Spleen (tissue), 7 donors: ENCODE data around the gene SREBF1.

Experiments
- CTCF ChIP-seq, 11 experiments: fragments of 200-600 bp in 7 of 11; fragments of 450-650 bp in 4 of 11; sonication (generic) in 4 of 11; IDR thresholded peaks in 8 of 11; conservative IDR thresholded peaks in 3 of 11; 1 replicate in 7 of 11; 2 replicates in 4 of 11; pipeline versions ENCODE4 v1.4.0 to v1.8.0; 2016 to 2021; ENCODE audit warnings: antibody characterized with exemption in 11 of 11, inconsistent platforms in 4 of 11, mild to moderate bottlenecking in 1 of 11
- POLR2AphosphoS5 ChIP-seq, 3 donors: sonication (generic); formaldehyde crosslinking; IDR thresholded peaks; one replicate each; pipeline ENCODE4 v1.5.1; 2017; ENCODE audit warnings: antibody characterized with exemption in 3 of 3
- donor health status: DM: no; HTN: no; CAD: no; lungs with moderate emphysema.
- donor health status: DM: no; HTN: no; CAD: no.
- donor health status: DM: no; HTN: no; CAD: no.

- TF ChIP-seq CTCF (IDR thresholded peaks at IDR 0.05 in 8 of 11, conservative IDR thresholded peaks at IDR 0.05 in 3 of 11) = no peak
- TF ChIP-seq POLR2AphosphoS5 (IDR thresholded peaks at IDR 0.05) = no peak
These were observed 7.7 kb upstream of the SREBF1 start for GRCh38 chr17:17844500-17844899.
